Kidney epithelial cell (primary cell): ENCODE measurements around the gene KLHL34. TPM values are rescaled to one million over a fixed set of nuclear protein-coding genes. Genes with fewer than 3 reads are reported as not detected.

Experiments used
- DNase-seq: peaks from one replicate; pipeline ENCODE4 v3.0.0-alpha.2; 2010; ENCODE audit warnings: low read depth
- H3K27me3 ChIP-seq: 2 replicates; pipeline ENCODE4 v1.6.0; 2011; ENCODE audit warnings: low read length; ENCODE audit not compliant: control insufficient read depth, insufficient read depth
- H3K36me3 ChIP-seq: 2 replicates; pipeline ENCODE4 v1.5.1; 2011; ENCODE audit warnings: low read length; ENCODE audit not compliant: control insufficient read depth, insufficient read depth
- H3K4me3 ChIP-seq: 2 replicates; pipeline ENCODE4 v1.5.1; 2011; ENCODE audit warnings: low read depth, mild to moderate bottlenecking, control low read depth, low read length
- total RNA-seq: library from RNA; depleted of rRNA; stranded (reverse); fragments of >200 nt; gene quantifications from 2 replicates; pipeline ENCODE4 v1.2.3, GENCODE V29; 2015
- TF ChIP-seq, protein P1 (sequence below): IDR thresholded peaks from 2 replicates; pipeline ENCODE4 v1.5.1; 2011; ENCODE audit warnings: mild to moderate bottlenecking, moderate library complexity, low read length, control low read depth, inconsistent platforms; ENCODE audit not compliant: insufficient read depth, poor library complexity, severe bottlenecking

Gene KLHL34
- total RNA-seq, 1 donor from 2014 or later: 0.04 TPM

- H3K4me3 ChIP-seq: no peak overlapping the region
- H3K27me3 ChIP-seq: no peaks in the 10 kb centered on the region
- no peaks in the 10 kb centered on the region for H3K36me3 ChIP-seq
- TF ChIP-seq, protein P1, sequence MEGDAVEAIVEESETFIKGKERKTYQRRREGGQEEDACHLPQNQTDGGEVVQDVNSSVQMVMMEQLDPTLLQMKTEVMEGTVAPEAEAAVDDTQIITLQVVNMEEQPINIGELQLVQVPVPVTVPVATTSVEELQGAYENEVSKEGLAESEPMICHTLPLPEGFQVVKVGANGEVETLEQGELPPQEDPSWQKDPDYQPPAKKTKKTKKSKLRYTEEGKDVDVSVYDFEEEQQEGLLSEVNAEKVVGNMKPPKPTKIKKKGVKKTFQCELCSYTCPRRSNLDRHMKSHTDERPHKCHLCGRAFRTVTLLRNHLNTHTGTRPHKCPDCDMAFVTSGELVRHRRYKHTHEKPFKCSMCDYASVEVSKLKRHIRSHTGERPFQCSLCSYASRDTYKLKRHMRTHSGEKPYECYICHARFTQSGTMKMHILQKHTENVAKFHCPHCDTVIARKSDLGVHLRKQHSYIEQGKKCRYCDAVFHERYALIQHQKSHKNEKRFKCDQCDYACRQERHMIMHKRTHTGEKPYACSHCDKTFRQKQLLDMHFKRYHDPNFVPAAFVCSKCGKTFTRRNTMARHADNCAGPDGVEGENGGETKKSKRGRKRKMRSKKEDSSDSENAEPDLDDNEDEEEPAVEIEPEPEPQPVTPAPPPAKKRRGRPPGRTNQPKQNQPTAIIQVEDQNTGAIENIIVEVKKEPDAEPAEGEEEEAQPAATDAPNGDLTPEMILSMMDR: no peak
- no peak for DNase-seq
Observed at GRCh38 chrX:21674430-21675186, 16.5 kb upstream of the KLHL34 start.

GRCh38 chrX:21666679-21667078, 8.5 kb upstream of the KLHL34 start:
- Histone ChIP-seq H3K27me3 (no peaks in the 10 kb centered on the region), H3K4me3 (no peak overlapping the region), H3K36me3 (no peaks in the 10 kb centered on the region)
- TF ChIP-seq, protein P1: no peak
- no peak for DNase-seq

DNA sequence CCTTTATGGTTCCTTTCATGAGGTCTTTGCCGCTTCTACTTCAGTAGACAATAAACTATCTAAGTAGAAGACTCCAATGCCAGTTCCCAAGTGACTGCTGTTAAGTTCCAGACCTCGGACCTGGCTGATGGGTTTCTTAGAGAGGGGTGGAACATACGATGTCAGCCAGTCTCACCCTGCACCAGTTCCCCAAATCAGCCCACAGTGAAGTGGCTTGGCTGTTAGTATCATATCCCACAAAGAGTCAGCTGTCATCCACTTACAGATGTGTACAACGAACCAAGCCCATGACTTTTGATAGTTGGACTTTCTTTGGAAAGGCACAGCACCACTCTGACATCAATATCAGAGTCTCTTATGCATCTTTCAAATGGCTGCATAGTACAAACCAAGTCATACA, 8.1 kb upstream of the KLHL34 start:
- Histone ChIP-seq H3K27me3 (no peaks in the 10 kb centered on the region), H3K36me3 (no peaks in the 10 kb centered on the region), H3K4me3 (no peak overlapping the region)
- TF ChIP-seq, protein P1: no peak
- DNase-seq: no peak

GRCh38 chrX:21662761-21663160, 4.6 kb upstream of the KLHL34 start:
- DNase-seq: no peak
- no peaks in the 10 kb centered on the region for H3K36me3 ChIP-seq
- TF ChIP-seq, protein P1: no peak
- no peak overlapping the region for H3K4me3 ChIP-seq
- H3K27me3 ChIP-seq: peaks cover 4% of the 10 kb centered on the region

DNA sequence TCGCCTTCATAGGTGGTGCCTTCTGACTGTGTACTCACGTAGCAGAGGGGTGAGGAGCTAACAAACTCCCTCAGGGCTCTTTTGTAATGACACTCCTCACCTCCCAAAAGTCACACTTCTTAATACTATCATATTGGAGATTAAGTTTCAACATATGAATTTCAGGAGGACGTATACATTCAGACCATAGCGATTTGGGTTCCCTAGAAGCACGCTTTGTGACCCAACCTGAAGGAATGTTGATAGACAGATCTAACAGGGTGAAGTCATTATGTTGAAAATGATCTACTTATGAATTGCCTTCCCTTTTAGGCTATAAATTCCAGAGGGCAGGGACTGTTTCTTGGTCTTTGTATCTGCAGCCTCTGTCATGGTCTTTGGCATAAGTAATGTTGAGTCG, 3.2 kb upstream of the KLHL34 start:
- H3K36me3 ChIP-seq: no peaks in the 10 kb centered on the region
- TF ChIP-seq, protein P1: no peak
- peaks cover 7% of the 10 kb centered on the region for H3K27me3 ChIP-seq
- no peak for DNase-seq
- no peak overlapping the region for H3K4me3 ChIP-seq

DNA sequence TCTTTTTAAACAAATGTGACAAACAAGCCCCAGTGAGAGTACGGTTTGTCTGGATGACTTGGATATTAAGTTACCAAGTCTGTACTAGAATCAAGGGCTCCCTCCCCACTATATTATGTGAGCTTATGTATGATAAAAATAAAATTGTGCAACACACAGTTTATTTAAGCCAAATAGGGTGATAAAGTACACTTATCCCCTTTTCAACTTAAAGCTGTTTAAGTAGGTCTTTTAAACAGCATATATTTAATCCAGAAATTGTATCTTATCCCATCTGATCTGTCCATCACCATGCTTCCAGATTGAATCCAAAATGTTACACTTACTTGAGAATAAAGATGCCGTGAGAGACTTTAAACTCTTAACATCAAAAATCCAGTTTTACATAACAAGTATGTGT, 2.0 kb upstream of the KLHL34 start:
- H3K4me3 ChIP-seq: no peak overlapping the region
- peaks cover 10% of the 10 kb centered on the region for H3K27me3 ChIP-seq
- no peaks in the 10 kb centered on the region for H3K36me3 ChIP-seq
- TF ChIP-seq, protein P1: no peak
- no peak for DNase-seq
